ENCODE results near the gene IDH3B.
"Not testable (repeated sequence)": the region's sequence is repeated elsewhere in the genome, so short reads cannot be mapped to it uniquely, and the experiment has no call there.

IDH3B gene

DNA sequence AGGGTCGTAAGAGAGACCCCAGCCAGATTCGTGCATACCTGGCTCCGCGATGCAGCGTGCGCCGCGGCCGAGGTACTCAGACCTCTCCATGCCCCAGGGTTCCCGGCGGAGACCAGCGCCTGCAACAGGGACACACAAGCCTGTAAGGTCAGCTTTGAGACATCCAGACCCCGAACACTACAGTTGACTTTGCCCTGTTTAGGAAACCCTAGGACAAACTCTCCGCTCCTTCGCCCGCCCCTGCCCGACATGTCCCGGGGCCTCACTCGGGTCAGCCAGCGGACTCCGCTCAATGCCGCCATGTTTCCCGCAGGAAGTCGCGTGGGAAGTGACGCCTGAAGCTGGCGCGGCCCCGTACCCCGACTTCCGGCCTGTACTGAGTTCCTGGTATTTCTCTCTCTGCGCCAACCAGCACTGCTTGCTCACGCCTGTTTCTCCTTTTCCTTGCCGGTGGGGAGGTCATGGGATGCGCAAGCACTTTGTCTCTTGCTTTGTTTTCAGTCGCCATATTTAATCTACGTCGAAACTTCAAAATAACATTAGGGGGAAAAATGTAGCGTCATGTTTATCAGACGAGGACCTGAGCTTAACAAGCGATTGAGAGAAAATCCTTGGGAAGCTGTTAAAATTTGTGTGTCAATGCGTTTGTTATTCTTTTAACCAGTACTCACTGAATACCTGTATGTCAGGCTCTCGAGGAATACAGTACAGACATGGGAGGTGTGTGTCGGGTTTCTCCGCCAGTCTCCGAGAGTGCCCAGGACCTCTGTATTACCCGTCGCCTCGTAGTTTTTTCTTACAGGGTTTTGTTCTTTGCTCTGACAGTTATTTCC is at the start of gene IDH3B:
Gene IDH3B, minus strand, starts transcription at position 330 of the 833 bp plus-strand sequence. Its CDS starts 28 bp downstream, at position 302.
- DNase-seq, result peak; percentile 92

DNA sequence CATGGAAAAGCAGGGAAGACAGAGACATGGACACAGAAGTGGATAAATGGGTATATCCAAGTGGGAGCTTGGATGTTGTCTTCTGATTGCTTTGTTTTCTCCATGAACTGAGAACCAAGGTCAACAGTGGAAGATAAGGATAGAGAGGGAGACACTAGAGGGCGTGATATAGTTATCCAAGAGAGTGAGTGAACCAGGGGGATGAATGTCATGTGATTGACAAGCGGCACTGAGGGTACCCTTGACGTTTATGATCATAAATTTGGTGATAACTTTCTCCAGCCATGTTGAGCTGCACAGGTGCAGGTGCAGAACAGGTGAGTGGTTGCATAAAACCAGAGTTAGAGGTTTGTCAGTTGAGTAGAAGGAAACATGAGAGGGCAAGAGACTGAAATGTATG is 49.3 kb upstream of the IDH3B start:
- DNase-seq, result peak; percentile 65

DNA sequence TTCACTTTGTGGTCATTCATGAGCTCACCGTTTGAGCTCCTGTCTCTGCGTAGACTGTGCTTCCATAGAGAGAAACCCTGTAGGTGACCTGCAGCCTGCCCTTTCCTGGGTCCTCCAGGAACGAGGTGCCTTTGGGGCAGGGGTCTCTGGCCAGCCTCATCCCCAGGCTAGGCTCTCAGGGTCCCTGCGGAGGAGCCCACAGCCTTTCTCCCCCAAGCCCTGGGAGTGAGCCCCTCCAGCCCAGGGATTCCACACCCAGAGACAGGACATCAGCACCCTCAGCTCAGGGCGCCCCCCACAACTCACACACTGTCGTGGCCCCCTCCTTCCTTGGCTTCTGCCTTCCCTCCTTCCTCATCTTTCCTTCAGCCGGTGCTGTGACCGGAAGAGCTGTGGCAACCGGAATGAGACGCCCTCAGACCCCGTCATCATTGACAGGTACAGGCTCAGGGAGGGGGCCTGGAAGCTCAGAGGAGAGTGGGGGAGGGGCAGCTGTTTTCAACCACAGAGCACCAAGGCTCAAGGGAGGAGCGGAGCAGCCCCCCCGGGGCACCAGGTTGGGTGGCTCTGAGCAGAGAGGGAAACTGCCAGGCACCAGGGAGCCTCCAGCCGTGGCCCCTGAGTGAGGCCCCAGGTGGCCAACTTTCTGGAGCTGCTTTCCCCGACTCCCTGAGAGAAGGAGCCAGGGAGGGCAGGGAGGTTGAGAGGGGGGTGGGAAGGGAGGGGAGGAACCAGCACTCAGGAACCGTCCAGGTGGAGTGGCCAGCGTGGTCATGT is 45.4 kb upstream of the IDH3B start:
- DNase-seq, result no peak

DNA sequence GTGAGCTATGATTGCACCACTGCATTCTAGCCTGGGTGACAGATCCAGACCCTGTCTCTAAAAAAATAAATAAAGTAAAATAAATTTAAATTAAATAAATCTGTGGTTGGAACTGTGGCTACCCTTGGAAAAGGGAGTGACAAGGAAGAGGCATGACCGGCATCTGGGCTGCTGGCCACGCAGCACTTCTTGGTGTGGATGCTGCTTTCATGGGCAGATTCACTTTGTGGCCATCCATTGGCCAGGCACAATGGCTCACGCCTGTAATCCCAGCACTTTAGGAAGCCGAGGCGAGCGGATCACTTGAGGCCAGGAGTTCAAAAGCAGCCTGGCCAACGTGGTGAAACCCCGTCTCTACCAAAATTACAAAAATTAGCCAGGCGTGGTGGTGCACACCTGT is 44.6 kb upstream of the IDH3B start:
- DNase-seq, result no peak

DNA sequence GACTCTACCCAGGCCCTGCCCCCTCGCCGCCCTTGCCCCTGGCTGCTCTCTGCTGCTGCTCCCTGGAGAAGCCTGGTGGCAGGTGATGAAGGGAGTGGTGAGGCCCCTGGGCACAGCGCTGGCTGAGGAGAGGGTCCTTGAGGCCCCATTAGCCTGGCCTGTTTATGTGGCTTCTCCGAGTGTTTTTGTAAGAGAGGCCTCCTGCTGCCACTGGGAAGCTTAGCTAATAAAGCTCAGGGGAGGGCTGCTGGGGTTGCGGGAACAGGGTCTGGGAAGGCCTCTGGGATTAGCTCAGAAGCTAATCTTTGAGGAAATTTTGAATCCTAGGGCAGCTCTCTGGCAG is 44.0 kb upstream of the IDH3B start:
- no peak for DNase-seq

DNA sequence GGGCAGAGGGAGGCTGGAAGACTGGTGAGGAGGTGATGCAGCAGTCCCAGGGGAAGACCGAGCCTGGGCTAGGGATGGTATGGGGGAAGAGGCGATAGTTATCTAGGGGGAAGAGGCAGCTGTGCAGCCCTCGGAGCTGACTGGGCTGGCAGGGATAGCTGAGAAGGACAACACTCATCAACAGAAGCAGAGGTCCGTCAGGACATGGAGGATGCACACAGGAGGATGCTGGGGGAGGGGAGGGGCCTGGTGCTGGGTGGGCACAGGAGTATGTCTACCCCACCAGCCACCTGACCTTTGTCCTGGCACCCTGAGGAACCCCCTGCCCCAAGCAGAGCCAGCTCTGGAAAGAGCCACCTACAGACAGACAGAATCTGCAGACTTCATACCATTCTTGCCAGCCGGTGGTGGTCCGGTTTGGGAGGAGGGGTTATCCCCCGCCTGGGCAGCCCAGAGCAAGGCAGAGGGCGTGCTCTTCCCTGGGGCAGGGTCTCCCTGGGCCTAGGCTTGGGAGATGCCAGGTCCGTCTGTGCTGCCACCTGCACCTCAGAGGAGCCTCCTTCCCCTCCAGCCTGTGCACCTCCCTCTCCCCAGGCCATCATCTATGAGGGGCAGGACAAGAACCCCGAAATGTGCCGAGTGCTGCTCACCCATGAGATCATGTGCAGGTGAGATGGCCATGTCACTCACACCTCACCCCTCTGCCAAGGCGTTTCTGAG is 43.5 kb upstream of the IDH3B start:
- no peak for DNase-seq

DNA sequence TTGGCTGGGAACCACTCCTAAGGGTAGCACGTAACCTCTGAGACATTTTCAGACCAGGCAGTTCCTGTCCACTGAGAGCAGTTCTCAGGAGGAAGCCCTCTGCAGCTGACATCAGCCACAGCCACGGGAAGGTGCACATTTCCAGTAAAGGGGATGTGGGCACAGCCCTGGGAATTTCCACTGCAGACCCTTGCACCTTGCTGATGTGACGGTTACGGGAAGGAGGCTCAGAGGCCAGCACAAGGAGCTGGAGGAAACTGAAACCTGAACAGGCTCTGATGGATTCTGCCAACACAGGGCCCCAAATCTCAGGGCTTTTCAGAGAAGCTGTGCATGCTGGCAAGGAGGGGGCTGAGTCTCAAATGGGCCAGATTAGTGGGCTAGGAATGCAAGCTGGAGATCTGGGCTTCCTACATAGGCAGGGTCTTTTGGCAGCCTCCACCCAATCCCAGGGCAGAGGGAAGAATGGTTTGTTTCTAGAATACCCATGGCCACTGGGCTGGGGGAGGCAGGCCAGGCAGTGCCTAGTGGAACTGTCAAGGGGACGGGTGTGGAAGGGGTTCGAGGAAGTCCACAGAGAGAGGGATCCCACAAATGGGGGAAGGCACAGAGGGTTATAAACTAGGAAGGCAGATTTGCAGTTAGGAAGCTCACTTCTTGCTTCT is 42.8 kb upstream of the IDH3B start:
- no peak for DNase-seq

DNA sequence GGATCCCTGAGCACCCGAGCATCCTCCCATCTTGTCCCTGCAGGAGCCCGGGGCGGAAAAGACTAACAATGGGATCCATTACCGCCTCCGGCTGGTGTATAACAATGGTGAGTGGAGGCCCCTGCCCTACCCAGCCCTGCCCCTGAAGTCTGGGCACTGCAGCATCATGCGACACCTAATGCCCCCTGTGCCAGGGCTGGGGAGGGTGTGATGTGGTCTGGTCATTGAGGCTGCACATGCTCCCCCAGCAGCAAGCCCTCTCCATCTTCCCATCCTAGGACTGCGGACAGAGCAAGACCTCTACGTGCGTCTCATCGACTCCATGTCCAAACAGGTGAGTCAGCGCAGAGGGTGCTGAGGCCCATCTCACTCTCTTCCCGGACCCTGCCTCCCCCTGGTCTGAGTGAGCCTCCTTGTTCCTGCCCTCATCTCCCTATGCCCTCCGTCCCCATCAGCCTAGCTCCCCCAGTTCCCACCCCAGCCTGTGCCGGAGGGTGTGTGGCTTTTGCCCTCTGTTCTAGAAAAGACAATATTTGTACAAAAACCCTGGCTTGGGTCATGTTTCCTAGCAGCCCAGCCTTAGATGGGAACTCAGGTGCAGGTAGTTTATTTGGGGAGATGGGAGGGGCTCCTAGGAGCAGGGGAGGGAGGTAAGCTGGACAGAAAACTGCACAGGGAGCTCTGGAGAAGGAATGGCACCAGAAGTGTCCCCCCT is 42.1 kb upstream of the IDH3B start:
- DNase-seq, result no peak

DNA sequence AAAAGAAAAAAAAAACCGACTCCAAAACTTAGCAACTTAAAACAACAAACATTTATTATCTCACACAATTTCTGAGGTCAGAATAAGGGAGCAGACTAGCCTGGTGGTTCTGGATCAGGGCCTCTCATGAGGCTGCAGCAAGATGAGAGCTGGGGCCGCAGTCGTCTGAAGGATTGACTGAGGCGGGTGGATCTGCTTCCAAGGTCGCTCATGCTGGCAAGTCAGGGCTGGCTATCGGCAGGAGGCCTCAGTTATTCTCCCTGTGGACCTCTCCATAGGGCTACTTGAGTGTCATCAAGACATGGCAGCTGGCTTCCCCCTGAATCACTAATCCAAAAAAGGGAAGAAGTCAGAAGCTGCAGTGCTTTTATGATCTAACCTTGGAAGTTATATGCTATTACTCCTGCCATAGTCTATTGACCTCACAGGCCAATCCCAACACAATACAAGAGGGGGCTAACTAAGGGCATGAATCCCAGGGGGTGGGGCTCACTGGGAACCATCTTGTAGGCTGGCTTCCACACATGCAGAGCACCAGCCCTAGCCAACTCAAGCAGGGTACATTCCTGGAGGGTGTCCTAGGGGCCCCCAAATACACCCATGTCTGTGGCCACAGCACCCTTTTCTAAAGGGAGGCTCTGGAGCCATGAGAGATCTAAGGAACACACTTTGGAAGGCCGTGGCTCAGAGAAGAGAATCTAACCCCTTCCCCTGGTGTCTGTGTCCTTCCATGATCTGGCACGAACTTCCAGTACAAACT is 39.9 kb upstream of the IDH3B start:
- no peak for DNase-seq

DNA sequence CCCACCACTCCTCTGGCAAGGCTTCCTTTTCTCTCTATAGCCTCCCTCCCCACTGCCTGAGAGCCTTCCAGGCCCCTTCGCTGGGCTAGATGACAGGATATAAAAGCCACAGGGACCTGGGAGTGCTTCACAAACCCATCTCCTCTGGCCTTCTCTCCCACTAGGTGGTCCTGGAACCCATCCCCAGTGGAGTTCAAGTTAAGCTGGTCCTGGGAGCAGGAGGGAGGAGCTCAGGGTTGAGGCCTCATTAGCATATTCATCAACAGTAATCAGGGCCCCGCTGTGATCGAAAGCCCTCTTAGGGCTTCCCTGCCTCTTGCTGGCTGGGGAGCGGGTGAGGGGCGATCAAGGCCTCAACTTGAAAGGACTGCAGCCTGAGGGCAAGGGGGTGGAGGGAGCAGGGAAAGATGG is 37.7 kb upstream of the IDH3B start:
- DNase-seq, result no peak

DNA sequence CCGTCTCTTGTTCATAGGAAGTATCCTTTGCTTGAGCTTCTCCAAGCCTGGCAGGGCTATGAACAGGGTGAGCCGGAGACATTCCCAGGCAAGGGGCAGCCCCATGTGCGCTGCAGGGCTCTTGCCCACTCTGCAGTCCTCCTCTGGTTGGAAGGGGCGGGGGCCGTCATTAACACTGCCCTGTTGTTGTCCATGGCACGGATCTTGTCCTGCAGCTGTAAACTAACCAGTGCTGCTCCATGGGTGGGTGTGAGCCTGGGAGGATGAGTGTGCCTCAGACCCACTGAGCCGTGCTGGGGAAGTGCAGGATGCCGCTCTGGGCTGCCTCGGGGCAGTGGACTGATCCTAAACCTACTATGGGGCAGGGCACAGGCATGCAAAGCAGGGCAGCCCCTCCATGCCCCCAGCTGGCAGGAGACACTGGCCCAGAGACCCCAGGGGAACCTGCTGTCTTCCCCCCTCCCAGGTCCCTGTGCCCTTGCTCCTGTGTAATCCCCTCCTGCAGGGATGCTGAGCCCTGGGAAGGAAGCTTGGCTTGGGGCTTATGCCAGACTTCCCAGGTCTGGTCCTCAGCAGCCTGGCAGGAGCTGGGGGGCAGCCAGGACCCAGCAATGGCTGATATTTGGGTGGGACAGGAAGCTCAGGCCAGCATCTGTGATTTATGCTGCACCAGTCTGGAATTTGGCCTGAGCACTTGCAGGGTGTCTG is 37.1 kb upstream of the IDH3B start:
- no peak for DNase-seq

DNA sequence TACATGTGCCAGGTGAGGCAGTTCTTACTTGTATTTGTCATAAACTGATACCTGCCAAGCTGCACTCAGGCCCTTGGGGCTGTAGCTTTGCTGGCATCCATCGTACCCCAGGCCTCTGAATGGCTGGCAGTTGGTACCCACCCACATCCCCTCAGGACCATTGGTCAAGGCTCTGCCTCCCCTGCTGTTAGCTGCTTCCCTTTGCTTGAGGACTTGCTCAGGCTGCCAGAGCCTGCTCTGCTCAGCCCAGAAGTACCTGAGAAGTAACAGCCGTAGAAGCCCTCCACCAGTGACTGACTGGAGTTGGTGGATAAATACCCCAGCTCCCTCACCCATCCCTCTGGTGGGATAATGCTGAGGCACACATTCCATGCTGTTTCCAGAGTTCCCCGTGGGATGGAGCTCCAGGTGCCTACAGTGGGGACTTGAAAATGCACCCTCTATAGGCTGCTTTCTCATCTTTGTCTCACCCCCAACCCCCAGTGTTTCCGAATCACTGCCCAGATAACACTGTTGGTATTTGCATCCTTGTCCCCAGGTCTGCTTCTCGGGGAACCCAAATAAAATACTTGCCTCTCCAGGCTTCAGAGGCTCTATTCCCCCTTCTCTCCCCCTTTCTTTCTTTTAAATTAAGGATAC is 35.9 kb upstream of the IDH3B start:
- no peak for DNase-seq

DNA sequence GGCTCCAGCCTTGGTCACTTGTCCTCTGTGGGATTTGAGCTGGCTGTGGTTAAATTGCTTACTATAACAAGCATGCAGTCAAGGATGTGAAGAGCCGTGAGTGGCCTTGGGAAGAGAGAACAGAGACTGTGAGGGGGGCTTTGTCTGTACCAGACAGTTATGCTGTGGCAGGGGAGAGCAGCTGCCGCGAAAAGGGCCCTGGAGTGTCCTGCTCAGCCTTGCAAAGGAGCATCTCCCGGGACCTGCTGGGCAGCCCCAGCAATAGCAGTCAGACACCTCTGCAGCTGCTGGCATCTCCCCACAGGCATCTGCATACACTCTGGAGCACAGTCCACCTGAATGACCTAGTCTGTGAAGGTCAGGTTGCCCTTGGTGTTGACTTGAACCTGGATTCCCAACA is 34.9 kb upstream of the IDH3B start:
- DNase-seq, result no peak

DNA sequence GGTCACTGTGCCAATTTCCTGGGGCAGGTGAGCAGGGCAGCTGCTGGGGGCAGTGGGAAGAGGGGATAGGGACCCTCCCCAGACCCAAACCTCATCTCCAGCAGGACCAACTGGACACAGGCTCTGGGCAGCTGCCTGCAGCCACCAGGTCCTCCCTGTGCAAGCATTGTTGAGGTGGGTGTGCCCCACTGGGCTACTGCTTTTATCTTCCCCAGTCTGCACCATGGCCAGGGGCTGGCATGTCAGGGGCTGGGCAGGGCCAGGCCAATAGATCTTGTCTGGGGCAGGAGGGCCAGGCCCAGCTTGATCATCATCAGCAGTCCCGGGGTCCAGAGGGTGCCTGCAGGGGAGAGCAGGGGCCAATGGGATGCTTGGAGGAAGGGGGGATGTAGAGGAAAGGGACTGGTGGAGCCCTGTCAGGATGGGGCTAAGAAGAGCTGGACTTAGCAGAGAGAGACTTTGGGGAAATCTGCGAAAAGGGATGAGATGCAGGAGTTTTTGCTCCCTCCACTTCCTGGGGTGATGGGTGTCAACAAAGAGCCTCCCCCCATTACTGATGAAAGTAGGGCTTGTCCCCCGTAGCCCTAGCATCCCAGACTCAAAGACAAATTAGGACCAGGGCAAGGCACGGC is 34.3 kb upstream of the IDH3B start:
- no peak for DNase-seq

DNA sequence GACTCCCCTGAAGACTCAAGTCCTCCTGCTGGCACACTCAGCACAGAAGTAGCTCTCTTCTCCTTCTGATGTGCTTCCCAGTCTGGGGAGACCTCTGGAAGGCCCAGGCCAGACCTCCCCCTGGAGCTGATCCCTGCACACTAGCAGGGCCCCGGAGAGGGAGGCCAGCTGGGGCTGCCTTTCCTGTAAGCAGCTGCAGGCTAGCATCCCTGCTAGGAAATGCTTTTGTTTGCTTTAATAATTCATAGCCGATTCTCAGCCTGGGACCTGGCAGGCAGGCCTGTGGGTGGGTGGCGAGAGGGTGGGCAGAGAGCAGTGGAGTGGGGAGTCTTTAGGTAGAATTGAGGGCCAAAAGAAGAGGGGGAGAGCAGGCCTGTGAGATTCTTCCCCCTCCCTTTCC is 33.8 kb upstream of the IDH3B start:
- DNase-seq, result no peak

DNA sequence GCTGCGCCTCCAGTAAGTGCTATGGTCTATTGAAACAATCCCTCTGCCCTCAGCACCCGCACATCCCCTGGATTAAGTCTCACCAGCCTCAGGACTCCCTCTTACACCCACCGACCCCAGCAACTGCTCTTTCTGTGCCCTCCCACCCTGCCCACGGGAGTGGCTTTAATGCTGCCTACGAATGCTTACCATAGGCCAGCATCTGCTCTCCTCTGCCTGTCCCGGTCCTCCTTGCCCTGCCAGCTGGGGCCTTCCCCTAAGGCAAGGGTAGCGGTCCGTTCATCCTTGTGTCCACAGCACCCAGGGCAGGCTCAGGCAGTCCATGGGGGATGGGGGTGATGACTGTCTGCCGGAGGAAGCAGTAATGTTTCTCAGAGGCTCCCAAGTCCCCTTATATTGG is 32.6 kb upstream of the IDH3B start:
- DNase-seq, result no peak

DNA sequence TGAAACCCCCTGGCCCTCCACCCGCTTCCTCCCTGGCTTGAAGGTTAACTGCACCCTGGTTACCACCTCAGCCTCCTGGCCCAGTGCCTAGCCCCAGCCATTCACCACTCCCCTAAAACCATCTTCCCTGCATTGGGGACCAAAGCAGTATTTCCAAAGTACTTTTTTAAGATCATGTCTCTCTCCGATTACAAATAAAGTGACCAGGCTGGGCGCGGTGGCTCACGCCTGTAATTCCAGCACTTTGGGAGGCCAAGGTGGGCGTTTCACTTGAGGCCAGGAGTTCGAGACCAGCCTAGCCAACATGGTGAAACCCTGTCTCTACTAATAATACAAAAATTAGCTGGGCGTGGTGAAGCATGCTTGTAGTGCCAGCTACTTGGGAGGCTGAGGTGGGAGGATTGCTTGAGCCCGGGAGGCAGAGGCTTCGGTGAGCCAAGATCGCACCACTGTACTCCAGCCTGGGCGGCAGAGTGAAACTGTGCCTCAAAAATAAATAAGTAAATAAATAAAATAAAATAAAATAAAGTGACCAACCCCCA is 32.0 kb upstream of the IDH3B start:
- DNase-seq, result not testable (repeated sequence)

DNA sequence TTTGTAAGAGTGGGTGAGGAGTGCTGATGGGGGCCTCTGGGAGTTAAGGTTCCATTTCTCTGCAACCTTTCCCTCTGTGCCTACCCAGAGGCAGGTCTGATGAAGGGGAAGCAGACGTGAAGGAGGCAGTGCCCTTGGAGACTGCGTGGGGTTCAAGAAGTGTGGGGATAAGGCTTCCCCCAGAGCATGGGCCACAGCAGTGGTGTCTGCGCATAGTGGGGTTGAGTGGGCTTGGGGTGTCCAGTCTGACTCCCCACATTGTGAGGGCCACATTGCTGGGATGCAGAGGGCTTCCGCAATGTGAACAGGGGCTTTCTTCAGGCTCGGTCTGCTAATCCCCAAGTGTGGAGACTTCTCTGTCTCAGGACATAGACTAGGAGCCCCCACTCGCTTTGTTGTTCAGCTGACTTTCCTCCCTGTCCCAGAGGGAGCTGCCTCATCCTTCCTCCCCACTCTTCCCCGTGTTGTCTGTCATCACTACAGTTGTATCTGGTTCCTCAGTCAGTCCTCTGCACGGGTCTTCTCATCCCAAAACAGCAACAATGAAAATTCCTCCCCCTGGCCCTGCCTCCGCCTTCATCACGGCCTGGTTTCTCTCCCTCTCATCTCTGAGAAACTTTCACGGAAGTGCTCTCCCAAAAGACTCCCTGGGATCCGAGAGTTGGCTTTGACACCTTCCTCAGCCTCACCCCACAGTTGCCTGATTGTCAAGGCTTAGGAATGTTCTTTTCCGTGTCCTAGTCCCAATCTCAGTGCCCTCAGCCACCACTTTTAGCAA is 31.4 kb upstream of the IDH3B start:
- DNase-seq, result no peak

DNA sequence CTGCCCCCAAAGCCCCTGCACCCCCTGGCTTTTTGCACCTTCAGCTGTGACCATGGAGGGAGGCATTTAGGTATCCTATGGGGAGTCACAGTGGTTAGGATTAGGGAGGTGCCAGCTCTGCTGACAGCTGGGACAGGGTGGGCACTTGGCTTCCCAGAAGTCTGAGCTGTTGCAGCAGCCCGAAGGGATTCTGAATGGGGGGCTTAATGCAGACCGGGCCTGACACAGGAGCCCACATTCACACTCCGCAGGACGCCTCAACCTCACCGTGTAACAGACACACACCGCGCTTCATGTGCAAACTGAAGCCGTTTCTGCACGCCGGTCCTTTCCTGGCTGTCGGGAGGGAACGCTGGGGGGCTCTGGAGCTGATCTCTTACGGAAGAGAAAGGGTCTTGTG is 30.5 kb upstream of the IDH3B start:
- DNase-seq, result no peak
